Measurements from ENCODE around the gene ADCY6. TPM values are rescaled to one million over a fixed set of nuclear protein-coding genes. Genes with fewer than 3 reads are reported as not detected.

Gene ADCY6
- total RNA-seq, 1 experiment from 2014 or later = 21.9 TPM

- Mint-ChIP-seq H3K27me3 (ENCODE audit: insufficient read depth, unreplicated experiment) (no peaks in the 10 kb centered on the region), H3K4me3 (ENCODE audit: unreplicated experiment) (no peak overlapping the region), H3K36me3 (ENCODE audit: insufficient read depth, unreplicated experiment) (peaks cover 18% of the 10 kb centered on the region), H3K4me1 (ENCODE audit: insufficient read depth, unreplicated experiment) (peaks cover 7% of the 10 kb centered on the region), H3K9me3 (ENCODE audit: unreplicated experiment) (no peaks in the 10 kb centered on the region), H3K27ac (ENCODE audit: low read depth, unreplicated experiment) (no peak overlapping the region)
- no peak for TF ChIP-seq CTCF (IDR thresholded peaks at IDR 0.05; ENCODE audit: unreplicated experiment)
- POLR2A ChIA-PET = interaction anchor here (0.8 kb wide), 2 partner anchors 8 to 10 kb away, joined by 3 read pairs; no protein-coding TSS in a partner anchor
- intact Hi-C loops (cut with micrococcal nuclease) = no loop called here
- BruUV-seq (replicated peaks) = no TSS peak
- DNase-seq (ENCODE audit: unreplicated experiment) = no peak
- CTCF ChIA-PET = interaction anchor here (0.5 to 2.5 kb wide), 6 partner anchors 8 to 34 kb away, joined by 3 to 14 read pairs (median 4); no protein-coding TSS in a partner anchor
Observed at GRCh38 chr12:48779869-48780268, 9.0 kb downstream of the ADCY6 start.

GRCh38 chr12:48777501-48778400 is 11.1 kb downstream of the ADCY6 start:
- Mint-ChIP-seq H3K27ac (ENCODE audit: low read depth, unreplicated experiment) (peak overlapping the region; percentile 69), H3K9me3 (ENCODE audit: unreplicated experiment) (no peaks in the 10 kb centered on the region), H3K4me3 (ENCODE audit: unreplicated experiment) (no peak overlapping the region), H3K36me3 (ENCODE audit: insufficient read depth, unreplicated experiment) (peaks cover 18% of the 10 kb centered on the region), H3K4me1 (ENCODE audit: insufficient read depth, unreplicated experiment) (peaks cover 7% of the 10 kb centered on the region), H3K27me3 (ENCODE audit: insufficient read depth, unreplicated experiment) (no peaks in the 10 kb centered on the region)
- no peak for DNase-seq (ENCODE audit: unreplicated experiment)
- intact Hi-C loops (cut with micrococcal nuclease) = no loop called here
- TF ChIP-seq CTCF (IDR thresholded peaks at IDR 0.05; ENCODE audit: unreplicated experiment) = no peak
- POLR2A ChIA-PET = no interaction called here
- CTCF ChIA-PET = interaction anchor here (0.8 kb wide), 1 partner anchor 19 kb away, joined by 3 read pairs; no protein-coding TSS in a partner anchor
- no TSS peak for BruUV-seq (replicated peaks)

GRCh38 chr12:48776956-48777355 is 11.9 kb downstream of the ADCY6 start:
- Mint-ChIP-seq H3K4me1 (ENCODE audit: insufficient read depth, unreplicated experiment) (peaks cover 4% of the 10 kb centered on the region), H3K27me3 (ENCODE audit: insufficient read depth, unreplicated experiment) (no peaks in the 10 kb centered on the region), H3K4me3 (ENCODE audit: unreplicated experiment) (no peak overlapping the region), H3K9me3 (ENCODE audit: unreplicated experiment) (no peaks in the 10 kb centered on the region), H3K27ac (ENCODE audit: low read depth, unreplicated experiment) (peak overlapping the region; percentile 69), H3K36me3 (ENCODE audit: insufficient read depth, unreplicated experiment) (peaks cover 16% of the 10 kb centered on the region)
- ChIA-PET CTCF (interaction anchor here (0.8 kb wide), 1 partner anchor 19 kb away, joined by 3 read pairs; no protein-coding TSS in a partner anchor), POLR2A (no interaction called here)
- DNase-seq (ENCODE audit: unreplicated experiment) = no peak
- intact Hi-C loops (cut with micrococcal nuclease) = no loop called here
- no peak for TF ChIP-seq CTCF (IDR thresholded peaks at IDR 0.05; ENCODE audit: unreplicated experiment)
- BruUV-seq (replicated peaks) = no TSS peak

- Mint-ChIP-seq H3K27me3 (ENCODE audit: insufficient read depth, unreplicated experiment) (no peaks in the 10 kb centered on the region), H3K36me3 (ENCODE audit: insufficient read depth, unreplicated experiment) (peaks cover 19% of the 10 kb centered on the region), H3K4me1 (ENCODE audit: insufficient read depth, unreplicated experiment) (no peaks in the 10 kb centered on the region), H3K27ac (ENCODE audit: low read depth, unreplicated experiment) (no peak overlapping the region), H3K4me3 (ENCODE audit: unreplicated experiment) (no peak overlapping the region), H3K9me3 (ENCODE audit: unreplicated experiment) (no peaks in the 10 kb centered on the region)
- no peak for DNase-seq (ENCODE audit: unreplicated experiment)
- TF ChIP-seq CTCF (IDR thresholded peaks at IDR 0.05; ENCODE audit: unreplicated experiment) = no peak
- ChIA-PET POLR2A (no interaction called here), CTCF (no interaction called here)
- intact Hi-C loops (cut with micrococcal nuclease) = no loop called here
- no TSS peak for BruUV-seq (replicated peaks)
Observed at GRCh38 chr12:48775991-48776649, 12.8 kb downstream of the ADCY6 start.

All from MCF 10A (cell line).